Heart right ventricle (tissue), 16 donors: Measurements from ENCODE around the gene GYG2. TPM values are rescaled to one million over a fixed set of nuclear protein-coding genes. Genes with fewer than 3 reads are reported as not detected.

Experiments
- ATAC-seq, 8 donors: fragments of 200-7000 bp; cut with Tn5 transposase; one replicate each; pipeline ENCODE4 v1.9.1; 2020; ENCODE audit warnings: mild to moderate bottlenecking in 8 of 8, moderate library complexity in 8 of 8, moderate number of reproducible peaks in 1 of 8
- DNase-seq, 2 donors: peaks; one replicate each; pipeline ENCODE4 v3.0.0-alpha.2; 2020
- H3K27ac ChIP-seq, 10 donors: fragments of 200-600 bp; sonication (generic) in 2 of 10; one replicate each; pipeline versions ENCODE4 v1.5.0 to v1.8.0; 2020 to 2022; ENCODE audit warnings: mild to moderate bottlenecking in 3 of 10
- H3K27me3 ChIP-seq, 7 donors: fragments of 200-600 bp; one replicate each; pipeline ENCODE4 v1.8.0; 2021 to 2022; ENCODE audit warnings: mild to moderate bottlenecking in 2 of 7
- H3K36me3 ChIP-seq, 9 donors: fragments of 200-600 bp; sonication (generic) in 1 of 9; one replicate each; pipeline versions ENCODE4 v1.5.0 to v1.8.0; 2020 to 2022; ENCODE audit warnings: mild to moderate bottlenecking in 2 of 9
- H3K4me1 ChIP-seq, 9 donors: fragments of 200-600 bp; sonication (generic) in 1 of 9; one replicate each; pipeline versions ENCODE4 v1.5.0 to v1.8.0; 2020 to 2022; ENCODE audit warnings: mild to moderate bottlenecking in 4 of 9
- H3K4me3 ChIP-seq, 10 donors: fragments of 200-600 bp; sonication (generic) in 2 of 10; one replicate each; pipeline versions ENCODE4 v1.5.0 to v1.8.0; 2020 to 2022; ENCODE audit warnings: mild to moderate bottlenecking in 7 of 10, moderate library complexity in 2 of 10
- H3K9me3 ChIP-seq, 11 donors: fragments of 200-600 bp in 10 of 11; sonication (generic) in 2 of 11; one replicate each; pipeline versions ENCODE4 v1.5.0 to v1.8.0; 2013 to 2022; ENCODE audit warnings: mild to moderate bottlenecking in 2 of 11, control low read depth in 1 of 11, moderate library complexity in 1 of 11
- WGBS, 2 donors: extraction: QIAGEN DNeasy Blood & Tissue Kit; methylation state at CpG; one replicate each; pipeline ENCODE4 v1.1.7; 2013; ENCODE audit warnings: inconsistent platforms in 1 of 2; 5-methylcytosine and 5-hydroxymethylcytosine counted together
- intact Hi-C, 10 donors: fragments of 100-400 bp; cut with DNase I; formaldehyde crosslinking; loops; one replicate each; pipeline versions ENCODE4 v1.11.1 to v1.14.2; 2022
- polyA plus RNA-seq, 2 donors: library from polyadenylated mRNA; stranded (reverse); fragments of 200-250 nt; gene quantifications; one replicate each; pipeline ENCODE4 v1.2.3, GENCODE V29; 2013
- total RNA-seq, 10 donors: library from RNA; stranded (reverse); fragmentation: NEBNext Ultra II Directional in 3 of 10; extraction: Animal tissue kit (Norgen Biotek cat#: 25700) in 3 of 10; gene quantifications; one replicate each; pipeline versions ENCODE4 v1.2.1 to v1.2.4, GENCODE V29; 2021 to 2023
- TF ChIP-seq, protein P1 (sequence below), 9 donors: fragments of 200-600 bp; sonication (generic) in 2 of 9; IDR thresholded peaks; one replicate each; pipeline versions ENCODE4 v1.5.0 to v1.8.0; 2021 to 2022; ENCODE audit warnings: antibody characterized with exemption in 9 of 9, mild to moderate bottlenecking in 5 of 9, moderate library complexity in 1 of 9
- donor health status: Arrhythmogenic right ventricular cardiomyopathy.
- donor health status: ischemic (EF 13 %, LVEDD 7.1; RV severe dilation, severe dysfunction).
- donor health status: healthy with polysubstance abuse.
- donor health status: DM: no; HTN: yes; CAD: no.
- donor health status: DM: no; HTN: no; CAD: no.
- donor health status: ischemic (EF 25% LVEDD 6.9; RV normal size, moderate dysfunction).
- donor health status: ischemic (EF 25% LVEDD 5.7; RV mildly dilated, moderate dysfunction).
- donor health status: healthy.
- donor health status: DM: yes; HTN: yes; CAD: no.
- donor health status: Ischemic cardiomyopathy.
- donor health status: ischemic (EF 35%, LVEDD 5.7; RV mildly dilated, moderate dysfunction).
- donor health status: nonischemic (EF 11% LVEDD 7.7; RV severe dilation, severe dysfunction).
- donor health status: DM: yes; HTN: yes; CAD: no.
- donor health status: PGD.
- donor health status: ischemic (EF 29% LVEDD 5.4; RV normal size, mild dysfunction).
- donor health status: nonischemic (EF 23%, LVEDD 6.1; RV moderate dilation, normal function).

Gene GYG2
- total and polyA plus RNA-seq, 12 donors, result 0.32 to 6.8 (median 1.1) TPM

DNA sequence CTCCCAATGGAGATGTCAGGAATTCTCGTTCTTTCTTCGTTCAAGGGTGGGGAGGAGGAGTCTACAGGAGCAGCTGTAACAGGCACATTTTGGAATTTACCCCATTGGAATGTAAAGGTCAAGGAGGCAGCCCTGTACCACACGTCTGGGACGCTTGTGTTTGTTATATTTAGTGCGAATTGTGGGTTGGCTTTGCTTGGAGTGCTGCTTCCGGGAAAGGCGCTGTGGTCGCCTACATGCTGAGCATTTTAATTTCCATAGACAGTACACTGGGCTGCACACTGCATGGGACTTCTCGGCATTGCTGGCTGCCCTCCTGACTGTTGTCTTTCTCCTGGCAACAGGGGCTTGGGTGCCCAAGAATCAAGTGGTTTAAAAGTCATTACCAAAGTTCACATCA lies 12.8 kb downstream of the GYG2 start:
- 57 to 58% methylated on average over 9 of the region's 9 CpGs for WGBS, 2 donors
- intact Hi-C loops, result no loop called here

DNA sequence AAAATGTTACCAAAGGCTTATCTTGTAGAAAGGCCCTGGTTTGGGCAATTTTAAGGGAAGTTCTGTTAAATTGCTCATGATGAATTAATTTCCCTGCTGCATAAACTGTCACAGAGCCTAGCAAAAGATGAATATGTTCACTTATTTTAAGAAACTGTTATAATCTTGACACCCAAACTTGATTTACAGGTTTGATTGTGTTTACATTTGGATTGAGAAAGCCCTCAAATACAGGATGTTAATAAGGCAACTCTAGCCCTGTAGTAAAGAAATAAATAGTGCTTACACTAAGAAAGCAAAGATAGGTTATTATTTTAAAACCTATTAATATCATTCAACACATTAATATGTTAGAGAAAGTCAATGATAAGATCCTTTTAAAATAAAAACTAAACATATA lies 18.3 kb downstream of the GYG2 start:
- H3K27me3 ChIP-seq, result no peaks in the 10 kb centered on the region
- ATAC-seq, result no peak
- H3K27ac ChIP-seq, result no peak overlapping the region
- intact Hi-C loops, result no loop called here
- no peak for DNase-seq
- no peaks in the 10 kb centered on the region for H3K4me1 ChIP-seq
- TF ChIP-seq, protein P1, sequence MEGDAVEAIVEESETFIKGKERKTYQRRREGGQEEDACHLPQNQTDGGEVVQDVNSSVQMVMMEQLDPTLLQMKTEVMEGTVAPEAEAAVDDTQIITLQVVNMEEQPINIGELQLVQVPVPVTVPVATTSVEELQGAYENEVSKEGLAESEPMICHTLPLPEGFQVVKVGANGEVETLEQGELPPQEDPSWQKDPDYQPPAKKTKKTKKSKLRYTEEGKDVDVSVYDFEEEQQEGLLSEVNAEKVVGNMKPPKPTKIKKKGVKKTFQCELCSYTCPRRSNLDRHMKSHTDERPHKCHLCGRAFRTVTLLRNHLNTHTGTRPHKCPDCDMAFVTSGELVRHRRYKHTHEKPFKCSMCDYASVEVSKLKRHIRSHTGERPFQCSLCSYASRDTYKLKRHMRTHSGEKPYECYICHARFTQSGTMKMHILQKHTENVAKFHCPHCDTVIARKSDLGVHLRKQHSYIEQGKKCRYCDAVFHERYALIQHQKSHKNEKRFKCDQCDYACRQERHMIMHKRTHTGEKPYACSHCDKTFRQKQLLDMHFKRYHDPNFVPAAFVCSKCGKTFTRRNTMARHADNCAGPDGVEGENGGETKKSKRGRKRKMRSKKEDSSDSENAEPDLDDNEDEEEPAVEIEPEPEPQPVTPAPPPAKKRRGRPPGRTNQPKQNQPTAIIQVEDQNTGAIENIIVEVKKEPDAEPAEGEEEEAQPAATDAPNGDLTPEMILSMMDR (IDR thresholded peaks at IDR 0.05), result no peak
- no peak overlapping the region for H3K4me3 ChIP-seq
- no peaks in the 10 kb centered on the region for H3K9me3 ChIP-seq
- no peaks in the 10 kb centered on the region for H3K36me3 ChIP-seq

More for the DNA sequence above, 12.8 kb downstream of the GYG2 start:
- ATAC-seq (no peak), DNase-seq (no peak)
- no peak overlapping the region for H3K27ac ChIP-seq
- H3K4me3 ChIP-seq, result no peak overlapping the region
- H3K9me3 ChIP-seq, result peaks cover 0 to 21% (median 0%) of the 10 kb centered on the region in 11 donors
- no peaks in the 10 kb centered on the region for H3K4me1 ChIP-seq
- no peaks in the 10 kb centered on the region for H3K27me3 ChIP-seq
- TF ChIP-seq, protein P1 (IDR thresholded peaks at IDR 0.05), result no peak
- no peaks in the 10 kb centered on the region for H3K36me3 ChIP-seq

DNA sequence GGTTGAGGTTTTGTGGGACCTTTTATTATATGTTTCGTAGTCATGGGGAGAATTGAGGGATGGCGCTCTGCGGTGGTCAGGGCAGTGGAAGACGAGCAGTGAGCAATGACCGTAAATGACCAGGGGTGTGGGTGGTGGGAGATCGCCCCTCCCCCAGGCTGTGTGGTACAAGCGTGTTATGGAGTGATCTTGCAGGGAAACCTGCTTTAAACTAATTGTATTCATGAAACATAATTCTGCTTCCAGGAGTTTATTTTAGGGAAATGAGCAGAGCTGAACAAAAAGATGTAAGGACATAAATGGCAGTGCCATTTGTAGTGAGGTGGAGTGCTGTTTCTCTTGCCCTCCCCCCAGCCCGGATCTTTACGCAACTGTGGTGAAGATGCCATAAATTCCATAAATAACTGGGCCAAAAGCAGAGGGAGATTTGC lies 20.2 kb downstream of the GYG2 start:
- intact Hi-C loops, result no loop called here
- H3K27ac ChIP-seq, result no peak overlapping the region
- H3K4me1 ChIP-seq, result no peaks in the 10 kb centered on the region
- peaks cover 0 to 6% (median 0%) of the 10 kb centered on the region in 11 donors for H3K9me3 ChIP-seq
- TF ChIP-seq, protein P1 (IDR thresholded peaks at IDR 0.05), result no peak
- H3K4me3 ChIP-seq, result no peak overlapping the region
- no peak for DNase-seq
- no peak for ATAC-seq
- H3K36me3 ChIP-seq, result no peaks in the 10 kb centered on the region
- WGBS, 2 donors, result 70 to 71% methylated on average over 9 of the region's 9 CpGs
- no peaks in the 10 kb centered on the region for H3K27me3 ChIP-seq

DNA sequence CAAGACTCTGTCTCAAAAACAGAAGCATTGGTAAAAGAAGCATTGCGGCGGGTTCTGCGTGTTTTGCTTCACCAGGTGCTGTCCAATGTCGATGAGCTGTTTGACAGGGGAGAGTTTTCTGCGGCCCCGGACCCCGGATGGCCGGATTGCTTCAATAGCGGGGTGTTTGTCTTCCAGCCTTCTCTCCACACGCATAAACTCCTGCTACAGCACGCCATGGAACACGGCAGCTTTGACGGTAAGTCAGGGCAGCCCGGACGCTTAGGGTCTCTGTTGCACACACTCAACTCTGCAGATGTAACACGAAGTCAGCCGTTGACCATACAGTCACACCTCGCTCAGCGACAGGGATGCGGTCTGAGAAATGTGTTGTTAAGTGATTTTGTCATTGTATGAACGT lies 26.2 kb downstream of the GYG2 start:
- intact Hi-C loops, result no loop called here
- TF ChIP-seq, protein P1 (IDR thresholded peaks at IDR 0.05), result no peak
- no peak for ATAC-seq

More for the DNA sequence above, 26.2 kb downstream of the GYG2 start:
- DNase-seq, result no peak
- no peaks in the 10 kb centered on the region for H3K36me3 ChIP-seq
- H3K27ac ChIP-seq, result no peak overlapping the region
- no peaks in the 10 kb centered on the region for H3K27me3 ChIP-seq
- no peaks in the 10 kb centered on the region for H3K4me1 ChIP-seq
- H3K9me3 ChIP-seq, result peaks cover 0 to 6% (median 0%) of the 10 kb centered on the region in 11 donors
- H3K4me3 ChIP-seq, result no peak overlapping the region
- WGBS, 2 donors, result 94 to 97% methylated on average over 21 of the region's 21 CpGs
